Activated naive CD4-positive, alpha-beta T cell (primary cell): ENCODE results near the gene TMEM236.

Experiments used
- DNase-seq, 4 experiments: peaks; one replicate each; lab custom pipeline; 2025; lab: John Stamatoyannopoulos, UW

The TMEM236 gene

GRCh38 chr10:17820943-17821342 lies 68.9 kb downstream of the TMEM236 start:
- DNase-seq, result no peak

- no peak for DNase-seq
Observed at GRCh38 chr10:17821893-17822292, 69.9 kb downstream of the TMEM236 start.

- DNase-seq, result no peak
Observed at GRCh38 chr10:17831341-17831740, 79.3 kb downstream of the TMEM236 start.

- DNase-seq, result no peak
Observed at GRCh38 chr10:17831896-17832295, 79.9 kb downstream of the TMEM236 start.

GRCh38 chr10:17833656-17834055 lies 81.7 kb downstream of the TMEM236 start:
- DNase-seq, result no peak

- no peak for DNase-seq
Observed at GRCh38 chr10:17835688-17836087, 83.7 kb downstream of the TMEM236 start.

- DNase-seq, result no peak
Observed at GRCh38 chr10:17836942-17837341, 84.9 kb downstream of the TMEM236 start.

GRCh38 chr10:17838080-17838648 lies 86.2 kb downstream of the TMEM236 start:
- DNase-seq, result no peak

GRCh38 chr10:17841050-17841449 lies 89.0 kb downstream of the TMEM236 start:
- DNase-seq, result no peak

GRCh38 chr10:17842641-17843040 lies 90.6 kb downstream of the TMEM236 start:
- no peak for DNase-seq

GRCh38 chr10:17847585-17848296 lies 95.7 kb downstream of the TMEM236 start:
- no peak for DNase-seq

- DNase-seq, result no peak
Observed at GRCh38 chr10:17848646-17849045, 96.6 kb downstream of the TMEM236 start.
